Measurements from ENCODE around the gene SLC51B. TPM values are rescaled to one million over a fixed set of nuclear protein-coding genes. Genes with fewer than 3 reads are reported as not detected.
"Not testable (repeated sequence)": the region's sequence is repeated elsewhere in the genome, so short reads cannot be mapped to it uniquely, and the experiment has no call there.

Gene SLC51B
- total RNA-seq, 1 donor from 2014 or later, result not detected

GRCh38 chr15:65062726-65063125 is 17.5 kb downstream of the SLC51B start:
- DNase-seq (ENCODE audit: extremely low read depth, low read depth, low spot score), result no peak

DNA sequence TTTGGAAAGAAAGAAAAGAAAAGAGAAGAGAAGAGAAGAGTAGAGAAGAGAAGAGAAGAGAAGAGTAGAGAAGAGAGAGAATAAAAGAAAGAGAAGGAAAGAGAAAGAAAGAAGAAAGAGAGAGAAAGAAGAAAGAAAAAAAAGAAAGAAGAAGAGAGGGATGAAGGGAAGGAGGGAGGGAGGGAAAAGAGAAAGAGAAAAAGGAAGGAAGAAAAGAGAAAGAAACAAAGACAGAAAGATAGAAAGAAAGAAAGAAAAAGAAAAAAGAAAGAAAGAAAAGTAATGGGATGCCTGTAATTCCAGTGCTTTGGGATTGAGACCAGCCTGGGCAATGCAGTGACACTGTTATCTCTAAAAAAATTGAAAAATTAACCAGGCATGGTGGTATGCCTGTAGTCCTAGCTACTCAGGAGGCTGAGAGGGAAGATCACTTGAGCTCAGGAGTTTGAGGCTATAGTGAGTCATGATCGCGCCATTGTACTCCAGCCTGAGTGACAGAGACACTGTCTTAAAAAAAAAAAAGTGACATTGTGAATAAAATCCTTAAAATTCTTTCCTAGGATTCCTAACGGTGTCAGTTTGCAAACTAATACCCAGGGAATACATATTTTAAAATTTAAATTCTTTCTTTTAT is 20.9 kb downstream of the SLC51B start:
- no peak for DNase-seq (ENCODE audit: extremely low read depth, low read depth, low spot score)

DNA sequence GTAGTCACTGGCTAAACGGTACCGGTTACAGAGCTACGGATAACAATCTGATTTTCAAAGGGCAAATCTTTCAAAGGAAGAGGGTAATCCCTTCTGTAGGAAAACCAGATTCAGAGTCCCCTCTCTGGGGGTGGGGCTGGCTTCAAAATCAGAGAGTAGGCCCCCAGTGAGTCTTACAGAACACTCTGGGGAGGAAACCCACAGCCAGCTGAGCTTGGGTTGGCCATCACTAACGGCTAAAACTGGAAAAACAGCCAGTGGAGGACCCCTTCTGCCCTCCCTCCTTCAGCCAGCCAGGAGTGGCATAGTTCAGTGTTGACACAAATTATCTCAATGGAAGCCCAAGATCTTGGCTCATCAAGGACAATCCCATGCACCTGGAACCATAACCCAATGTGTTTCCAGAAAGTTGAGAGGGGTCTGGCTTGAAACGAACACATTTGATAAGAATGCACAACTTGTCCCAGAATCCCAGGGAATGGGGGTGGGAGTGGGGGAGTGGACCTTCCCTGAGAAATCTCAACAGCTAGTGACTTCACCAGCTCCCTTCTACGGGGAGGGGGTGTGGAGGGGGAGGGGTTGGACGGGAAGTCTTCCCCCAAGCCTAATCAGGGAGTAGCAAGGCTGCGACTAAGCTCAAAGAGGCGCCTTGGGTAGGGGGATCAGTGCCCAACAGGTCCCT is 21.6 kb downstream of the SLC51B start:
- DNase-seq (ENCODE audit: extremely low read depth, low read depth, low spot score), result no peak

GRCh38 chr15:65067317-65067644 is 22.1 kb downstream of the SLC51B start:
- DNase-seq (ENCODE audit: extremely low read depth, low read depth, low spot score), result no peak

DNA sequence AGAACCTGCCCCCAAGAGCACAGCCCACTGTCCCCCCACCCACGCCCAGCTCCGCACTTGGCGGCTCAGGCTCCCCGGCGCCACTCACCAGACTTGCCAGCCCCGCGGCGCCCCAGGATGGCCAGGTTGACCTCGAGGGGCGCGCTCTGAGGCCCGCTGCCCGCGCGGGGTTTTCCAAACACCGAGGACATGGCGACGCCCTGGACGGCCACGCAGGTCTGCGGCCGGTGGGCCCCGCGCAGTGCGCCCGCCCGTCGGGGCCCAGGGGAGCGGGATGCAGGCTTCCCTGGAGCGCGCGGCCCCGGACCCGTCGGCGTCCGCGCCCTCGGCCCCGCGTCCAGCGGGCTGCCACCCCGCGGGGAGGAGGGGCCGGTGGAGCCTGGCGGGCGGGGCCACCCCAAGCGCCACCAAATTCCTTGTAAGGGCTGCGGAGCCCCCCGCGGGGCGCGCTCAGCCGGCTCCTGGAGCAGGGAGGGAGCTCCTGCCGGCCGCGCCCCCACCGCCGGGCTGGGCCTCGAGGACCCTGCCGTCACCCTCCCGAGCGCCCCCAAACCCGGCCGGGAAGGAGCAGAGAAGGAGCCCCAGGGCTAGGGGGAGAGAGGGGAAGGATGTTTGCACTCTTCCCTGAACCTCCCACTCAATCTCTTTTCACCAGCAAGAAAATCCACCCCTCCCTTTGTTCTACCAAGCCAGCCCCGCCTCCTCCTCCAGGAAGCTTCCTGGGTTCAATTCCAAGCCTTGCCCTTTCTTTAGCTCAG is 22.6 kb downstream of the SLC51B start, which contains the start of gene RASL12:
TSS of gene RASL12 (minus strand) at position 347 of the 758 bp plus-strand sequence. CDS start at position 191, 156 bp downstream.
- no peak for DNase-seq (ENCODE audit: extremely low read depth, low read depth, low spot score)

- no peak for DNase-seq (ENCODE audit: extremely low read depth, low read depth, low spot score)
Measured at GRCh38 chr15:65068403-65068788, 23.2 kb downstream of the SLC51B start.

DNA sequence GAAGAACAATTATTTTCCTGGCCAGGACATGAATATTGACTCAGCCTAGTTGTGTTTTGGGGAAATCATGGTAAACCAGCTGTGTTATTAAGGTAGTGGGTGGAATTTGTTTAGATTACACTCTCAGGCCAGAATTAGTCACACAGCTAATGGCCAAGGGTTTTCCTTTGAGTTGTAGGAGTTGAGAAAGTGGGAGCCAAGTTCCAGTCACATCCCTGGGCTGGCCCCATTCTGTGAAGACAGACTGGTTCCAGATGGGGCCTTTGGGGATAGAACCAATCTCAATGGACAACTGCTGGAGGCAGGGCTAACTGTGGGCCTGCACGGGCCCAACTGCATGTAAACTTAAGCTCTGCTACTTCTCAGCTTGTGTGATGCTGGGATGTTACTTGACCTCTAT is 24.0 kb downstream of the SLC51B start:
- no peak for DNase-seq (ENCODE audit: extremely low read depth, low read depth, low spot score)

DNA sequence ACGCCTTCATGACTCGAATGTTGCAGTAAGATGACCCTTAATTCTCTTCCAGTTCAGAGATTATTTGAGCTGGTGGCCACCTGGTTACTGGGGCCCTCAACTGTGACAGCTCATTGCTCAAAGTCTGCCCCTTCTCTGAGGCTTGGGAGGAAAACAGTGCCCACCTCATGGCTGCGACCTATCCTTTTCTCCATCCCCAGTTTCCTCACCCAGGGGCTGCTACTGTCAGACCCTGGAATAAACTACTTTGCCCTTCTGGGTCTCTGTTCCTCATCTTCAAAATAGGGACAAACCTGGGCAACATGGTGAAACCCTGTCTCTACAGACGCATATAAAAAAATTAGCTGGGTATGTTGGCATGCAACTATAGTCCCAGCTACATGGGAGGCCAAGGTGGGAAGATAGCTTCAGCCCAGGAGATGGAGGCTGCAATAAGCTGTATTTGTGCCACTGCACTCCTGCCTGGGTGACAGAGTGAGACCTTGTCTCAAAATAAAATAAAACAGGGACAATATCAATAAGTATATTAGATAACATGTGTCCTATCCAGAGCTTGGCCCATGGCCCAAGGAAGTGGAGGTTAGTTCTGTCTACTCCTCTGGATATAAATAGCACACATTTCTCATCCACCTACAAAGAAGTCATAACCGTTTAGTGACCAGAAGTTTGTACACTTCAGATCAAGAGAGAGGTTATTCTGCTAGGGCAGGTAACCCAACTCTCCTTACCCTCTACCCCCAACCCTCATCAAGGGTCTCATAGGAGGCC is 24.8 kb downstream of the SLC51B start:
- DNase-seq (ENCODE audit: extremely low read depth, low read depth, low spot score), result no peak

DNA sequence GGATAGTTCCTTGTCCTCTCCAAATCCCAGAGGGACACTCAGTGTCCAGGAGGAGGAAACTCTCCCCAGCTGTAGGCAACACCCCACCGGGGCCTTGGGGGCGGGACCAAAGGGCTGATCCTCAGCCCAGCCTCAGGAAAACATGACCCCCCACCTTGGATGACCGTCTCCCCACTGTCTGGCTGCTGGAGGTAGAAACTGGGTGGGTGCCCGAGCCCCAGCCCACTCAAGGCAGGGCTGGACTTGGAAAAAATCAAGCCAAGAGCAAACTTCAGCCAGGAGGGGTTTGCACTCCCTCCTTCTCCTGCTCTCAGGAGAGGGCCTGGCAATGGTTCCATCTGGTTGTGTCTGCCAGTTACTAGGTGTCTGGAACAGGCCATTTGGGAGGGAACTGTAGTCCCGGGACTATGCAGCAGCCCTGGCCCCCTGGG is 26.2 kb downstream of the SLC51B start:
- DNase-seq (ENCODE audit: extremely low read depth, low read depth, low spot score), result no peak

GRCh38 chr15:65072027-65072426 is 26.8 kb downstream of the SLC51B start:
- no peak for DNase-seq (ENCODE audit: extremely low read depth, low read depth, low spot score)

GRCh38 chr15:65072617-65073016 is 27.4 kb downstream of the SLC51B start:
- no peak for DNase-seq (ENCODE audit: extremely low read depth, low read depth, low spot score)

DNA sequence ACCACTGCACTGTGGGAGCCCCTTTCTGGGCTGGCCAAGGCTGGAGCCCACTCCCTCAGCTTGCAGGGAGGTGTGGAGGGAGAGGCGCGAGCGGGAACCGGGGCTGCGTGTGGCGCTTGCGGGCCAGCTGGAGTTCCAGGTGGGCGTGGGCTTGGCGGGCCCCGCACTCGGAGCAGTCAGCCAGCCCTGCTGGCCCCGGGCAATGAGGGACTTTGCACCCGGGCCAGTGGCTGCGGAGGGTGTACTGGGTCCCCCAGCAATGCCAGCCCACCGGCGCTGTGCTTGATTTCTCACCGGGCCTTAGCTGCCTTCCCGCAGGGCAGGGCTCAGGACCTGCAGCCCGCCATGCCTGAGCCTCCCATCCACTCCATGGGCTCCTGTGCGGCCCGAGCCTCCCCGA is 29.8 kb downstream of the SLC51B start:
- not testable (repeated sequence) for DNase-seq (ENCODE audit: extremely low read depth, low read depth, low spot score)

DNA sequence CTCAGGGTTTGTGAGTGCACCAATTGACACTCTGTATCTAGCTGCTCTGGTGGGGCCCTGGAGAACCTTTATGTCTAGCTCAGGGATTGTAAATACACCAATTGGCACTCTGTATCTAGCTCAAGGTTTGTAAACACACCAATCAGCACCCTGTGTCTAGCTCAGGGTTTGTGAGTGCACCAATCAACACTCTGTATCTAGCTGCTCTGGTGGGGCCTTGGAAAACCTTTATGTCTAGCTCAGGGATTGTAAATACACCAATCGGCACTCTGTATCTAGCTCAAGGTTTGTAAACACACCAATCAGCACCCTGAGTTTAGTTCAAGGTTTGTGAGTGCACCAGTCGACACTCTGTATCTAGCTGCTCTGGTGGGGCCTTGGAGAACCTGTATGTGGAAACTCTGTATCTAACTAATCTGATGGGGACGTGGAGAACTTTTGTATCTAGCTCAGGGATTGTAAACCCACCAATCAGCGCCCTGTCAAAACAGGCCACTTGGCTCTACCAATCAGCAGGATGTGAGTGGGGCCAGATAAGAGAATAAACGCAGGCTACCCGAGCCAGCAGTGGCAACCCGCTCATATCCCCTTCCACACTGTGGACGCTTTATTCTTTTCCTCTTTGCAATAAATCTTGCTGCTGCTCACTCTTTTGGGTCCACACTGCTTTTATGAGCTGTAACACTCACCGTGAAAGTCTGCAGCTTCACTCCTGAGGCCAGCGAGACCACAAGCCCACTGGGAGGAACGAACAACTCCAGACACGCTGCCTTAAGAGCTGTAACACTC is 30.6 kb downstream of the SLC51B start:
- DNase-seq (ENCODE audit: extremely low read depth, low read depth, low spot score), result not testable (repeated sequence)

DNA sequence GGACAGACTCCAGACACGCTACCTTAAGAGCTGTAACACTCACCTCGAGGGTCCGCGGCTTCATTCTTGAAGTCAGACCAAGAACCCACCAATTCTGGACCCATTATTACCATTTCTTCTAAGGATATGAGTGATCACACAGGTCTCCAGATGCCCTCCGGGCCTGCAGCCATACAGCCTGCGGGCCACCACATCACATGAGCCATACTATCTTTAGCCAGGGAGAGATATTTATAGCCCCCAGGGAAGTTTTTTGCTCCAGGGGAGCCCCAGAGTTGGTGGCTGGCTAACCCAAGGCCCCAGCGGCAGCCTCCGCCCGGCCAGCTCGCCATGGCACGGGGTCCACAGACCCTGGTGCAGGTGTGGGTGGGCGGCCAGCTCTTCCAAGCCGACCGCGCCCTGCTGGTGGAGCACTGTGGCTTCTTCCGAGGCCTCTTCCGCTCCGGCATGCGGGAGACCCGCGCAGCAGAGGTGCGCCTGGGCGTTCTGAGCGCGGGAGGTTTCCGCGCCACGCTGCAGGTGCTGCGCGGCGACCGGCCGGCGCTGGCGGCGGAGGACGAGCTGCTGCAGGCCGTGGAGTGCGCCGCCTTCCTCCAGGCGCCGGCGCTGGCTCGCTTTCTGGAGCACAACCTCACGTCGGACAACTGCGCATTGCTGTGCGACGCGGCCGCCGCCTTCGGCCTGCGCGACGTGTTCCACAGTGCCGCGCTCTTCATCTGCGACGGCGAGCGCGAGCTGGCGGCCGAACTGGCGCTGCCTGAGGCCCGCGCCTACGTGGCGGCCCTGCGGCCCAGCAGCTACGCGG is 31.5 kb downstream of the SLC51B start, which contains the start of gene KBTBD13:
TSS of gene KBTBD13 (plus strand) at position 261 of the 805 bp plus-strand sequence. CDS start at position 331, 70 bp downstream.
- DNase-seq (ENCODE audit: extremely low read depth, low read depth, low spot score), result no peak

- no peak for DNase-seq (ENCODE audit: extremely low read depth, low read depth, low spot score)
Measured at GRCh38 chr15:65077291-65077980, 32.2 kb downstream of the SLC51B start.

DNA sequence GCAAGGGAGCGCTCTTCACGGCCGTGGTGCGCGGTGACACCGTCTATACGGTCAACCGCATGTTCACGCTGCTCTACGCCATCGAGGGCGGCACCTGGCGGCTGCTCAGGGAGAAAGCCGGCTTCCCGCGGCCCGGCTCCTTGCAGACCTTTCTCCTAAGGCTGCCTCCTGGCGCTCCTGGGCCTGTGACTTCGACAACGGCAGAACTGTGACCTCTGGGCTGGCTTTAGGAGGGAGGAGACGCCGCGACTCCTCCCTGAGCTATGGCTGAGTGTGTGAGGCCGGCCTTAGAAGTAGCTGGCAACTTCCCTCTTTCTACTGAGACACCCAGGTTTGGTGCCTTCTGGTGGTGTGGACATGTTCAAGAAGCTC is 32.8 kb downstream of the SLC51B start:
- DNase-seq (ENCODE audit: extremely low read depth, low read depth, low spot score), result no peak

- DNase-seq (ENCODE audit: extremely low read depth, low read depth, low spot score), result no peak
Measured at GRCh38 chr15:65079580-65079979, 34.4 kb downstream of the SLC51B start.

GRCh38 chr15:65081270-65081669 is 36.1 kb downstream of the SLC51B start:
- no peak for DNase-seq (ENCODE audit: extremely low read depth, low read depth, low spot score)

- DNase-seq (ENCODE audit: extremely low read depth, low read depth, low spot score), result no peak
Measured at GRCh38 chr15:65081758-65082157, 36.6 kb downstream of the SLC51B start.
